Endothelial cell of umbilical vein (primary cell): ENCODE data around the gene IDH1. TPM values are rescaled to one million over a fixed set of nuclear protein-coding genes. Genes with fewer than 3 reads are reported as not detected.

Source experiments
- BruUV-seq: library from RNA; stranded (reverse); fragments of 400-500 nt; replicated peaks from 2 replicates; lab custom pipeline; 2021; lab: Mats Ljungman, UMichigan
- CTCF ChIA-PET: fragments of 300-600, 350-600 bp; sonication (Branson Sonifier 250); formaldehyde crosslinking; loops from one replicate; lab custom pipeline; 2021; ENCODE audit warnings: antibody characterized with exemption, inconsistent platforms; lab: Charles Lee
- POLR2A ChIA-PET: fragments of 300-600, 350-600 bp; sonication (Branson Sonifier 250); formaldehyde crosslinking; loops from one replicate; lab custom pipeline; 2021; ENCODE audit warnings: antibody characterized with exemption, inconsistent platforms; lab: Charles Lee
- DNase-seq: peaks from one replicate; pipeline ENCODE4 v3.0.0-alpha.2; 2011; ENCODE audit warnings: low read depth, low spot score
- FAIRE-seq: peaks from 2 replicates; lab custom pipeline; 2011; peaks lifted over from hg19 to GRCh38; lab: Jason Lieb, UNC
- H2AFZ ChIP-seq: 2 replicates; pipeline ENCODE4 v1.6.0; 2012; ENCODE audit warnings: low read depth, low read length, control low read depth, inconsistent platforms
- H3K27ac ChIP-seq: 2 replicates; pipeline ENCODE4 v1.5.1; 2011; ENCODE audit warnings: low read depth, mild to moderate bottlenecking, control low read depth, low read length, moderate library complexity; ENCODE audit not compliant: insufficient read depth
- H3K27me3 ChIP-seq, 2 experiments: 2 replicates each; pipeline versions ENCODE4 v1.6.0 to v1.6.1; 2011; ENCODE audit warnings: low read length in 2 of 2, mixed read lengths in 1 of 2; ENCODE audit not compliant: control insufficient read depth in 2 of 2, insufficient read depth in 2 of 2
- H3K36me3 ChIP-seq, 2 experiments: 2 replicates in 1 of 2; 3 replicates in 1 of 2; pipeline ENCODE4 v1.5.1; 2011; ENCODE audit warnings: low read length in 2 of 2, mild to moderate bottlenecking in 1 of 2, moderate library complexity in 1 of 2; ENCODE audit not compliant: control insufficient read depth in 2 of 2, insufficient read depth in 2 of 2; ENCODE audit errors: extremely low read depth in 1 of 2
- H3K4me1 ChIP-seq: 3 replicates; pipeline ENCODE4 v1.5.1; 2011; ENCODE audit warnings: mild to moderate bottlenecking, low read length; ENCODE audit not compliant: control insufficient read depth, insufficient read depth; ENCODE audit errors: extremely low read depth
- H3K4me2 ChIP-seq: 2 replicates; pipeline ENCODE4 v1.6.1; 2011; ENCODE audit warnings: low read length, control low read depth, mixed read lengths; ENCODE audit not compliant: insufficient read depth
- H3K4me3 ChIP-seq, 3 experiments: fragments of 200-600 bp in 1 of 3; sonication (generic), shearing (Covaris generic) in 1 of 3; replicated peaks in 1 of 3; 2 replicates each; pipeline ENCODE4 v1.5.1; 2011 to 2016; ENCODE audit warnings: control low read depth in 3 of 3, low read length in 3 of 3, mild to moderate bottlenecking in 2 of 3, inconsistent platforms in 1 of 3, low read depth in 1 of 3, moderate library complexity in 1 of 3; ENCODE audit not compliant: insufficient read depth in 1 of 3
- H3K79me2 ChIP-seq: 2 replicates; pipeline ENCODE4 v1.6.0; 2012; ENCODE audit warnings: low read length, inconsistent platforms; ENCODE audit not compliant: control insufficient read depth, insufficient read depth
- H3K9ac ChIP-seq: replicated peaks from 2 replicates; pipeline ENCODE3; 2011; ENCODE audit warnings: low read length, control low read depth; ENCODE audit not compliant: insufficient read depth; ENCODE audit errors: extremely low read depth
- H3K9me1 ChIP-seq: replicated peaks from 3 replicates; pipeline ENCODE4 v1.6.0; 2011; ENCODE audit warnings: mild to moderate bottlenecking, low read length; ENCODE audit not compliant: control insufficient read depth, insufficient read depth; ENCODE audit errors: extremely low read depth
- H3K9me3 ChIP-seq: replicated peaks from 2 replicates; pipeline ENCODE4 v1.5.1; 2012; ENCODE audit warnings: low read length, inconsistent platforms; ENCODE audit not compliant: control insufficient read depth, insufficient read depth
- H4K20me1 ChIP-seq: replicated peaks from 2 replicates; pipeline ENCODE3; 2011; ENCODE audit warnings: mild to moderate bottlenecking, low read length; ENCODE audit not compliant: control insufficient read depth, insufficient read depth; ENCODE audit errors: extremely low read depth
- CTCF ChIP-seq, 2 donors: IDR thresholded peaks; 1 replicate in 1 of 2; 2 replicates in 1 of 2; pipeline ENCODE4 v1.5.1; 2011; ENCODE audit warnings: low read length in 2 of 2, mild to moderate bottlenecking in 2 of 2, moderate library complexity in 2 of 2, control low read depth in 1 of 2, inconsistent platforms in 1 of 2, low read depth in 1 of 2; ENCODE audit not compliant: insufficient read depth in 1 of 2; ENCODE audit errors: extremely low read depth in 1 of 2
- EZH2 ChIP-seq: IDR thresholded peaks from 2 replicates; pipeline ENCODE4 v1.6.1; 2012; ENCODE audit warnings: borderline replicate concordance, low read depth, mild to moderate bottlenecking, moderate library complexity, low read length, inconsistent platforms; ENCODE audit not compliant: severe bottlenecking
- FOS ChIP-seq: IDR thresholded peaks from 2 replicates; pipeline ENCODE4 v1.6.1; 2011; ENCODE audit warnings: mild to moderate bottlenecking, low read length, moderate library complexity, borderline replicate concordance; ENCODE audit not compliant: insufficient read depth
- GATA2 ChIP-seq: IDR thresholded peaks from 2 replicates; pipeline ENCODE4 v1.7.0; 2011; ENCODE audit warnings: low read depth, mild to moderate bottlenecking, moderate library complexity, mixed read lengths, low read length; ENCODE audit not compliant: insufficient read length, insufficient read depth
- JUN ChIP-seq: IDR thresholded peaks from 2 replicates; pipeline ENCODE4 v1.6.1; 2011; ENCODE audit warnings: borderline replicate concordance, low read depth; ENCODE audit not compliant: insufficient read length, insufficient read depth
- MAX ChIP-seq: IDR thresholded peaks from 2 replicates; pipeline ENCODE4 v1.6.1; 2011; ENCODE audit not compliant: insufficient read depth, insufficient read length
- MYC ChIP-seq: IDR thresholded peaks from one replicate; pipeline ENCODE4 v1.6.1; 2011; ENCODE audit warnings: mild to moderate bottlenecking, low read depth, low read length
- POLR2A ChIP-seq: IDR thresholded peaks from 2 replicates; pipeline ENCODE4 v1.6.1; 2012; ENCODE audit warnings: low read depth, mild to moderate bottlenecking, control low read depth, low read length
- POLR2AphosphoS5 ChIP-seq: IDR thresholded peaks from 2 replicates; pipeline ENCODE4 v1.6.1; 2012; ENCODE audit warnings: low read depth, mild to moderate bottlenecking, control low read depth, low read length, moderate library complexity; ENCODE audit not compliant: insufficient read depth
- dilution Hi-C: fragments of 300-500 bp; cut with MboI; formaldehyde crosslinking; loops from one replicate; pipeline ENCODE4 v1.15.0; 2019; ENCODE audit warnings: low sequenced_read_pairs; ENCODE audit not compliant: extremely low pct_ligation_motif_present
- intact Hi-C: fragments of 100-400 bp; cut with micrococcal nuclease; formaldehyde crosslinking; loops from one replicate; pipeline ENCODE4 v1.10.0; 2022
- polyA plus RNA-seq, 4 experiments: library from polyadenylated mRNA; depleted of rRNA in 3 of 4; stranded (reverse) in 3 of 4; unstranded in 1 of 4; fragments of >200 nt; gene quantifications; 2 replicates each; pipeline versions ENCODE4 v1.2.1 to v1.2.3, GENCODE V29; 2011 to 2012; ENCODE audit warnings: missing spikeins in 1 of 4
- total RNA-seq: library from RNA; stranded (reverse); gene quantifications from 2 replicates; pipeline ENCODE4 v1.2.3, GENCODE V29; 2021

IDH1 gene
- total and polyA plus RNA-seq, 2 donors (not counting 3 experiments of a cell fraction or from before 2014, with no cell fraction given): 63.1 to 107 TPM

GRCh38 chr2:208256192-208256782, 1.4 kb upstream of the IDH1 start:
- H3K27me3 ChIP-seq: no peaks in the 10 kb centered on the region
- no peak for DNase-seq
- FAIRE-seq: no peak
- H3K27ac ChIP-seq: no peak overlapping the region
- no peaks in the 10 kb centered on the region for H3K9me3 ChIP-seq
- ChIA-PET CTCF (interaction anchor here (5.7 to 6.6 kb wide), 2 partner anchors 10 to 80 kb away, joined by 62 to 90 read pairs; partner anchors contain the start of gene PIKFYVE), POLR2A (no interaction called here)
- H3K9ac ChIP-seq: no peak overlapping the region
- no TSS peak for BruUV-seq
- peaks cover 6% of the 10 kb centered on the region for H3K79me2 ChIP-seq
- peaks cover 13% of the 10 kb centered on the region for H3K4me1 ChIP-seq
- TF ChIP-seq CTCF (IDR thresholded peaks at IDR 0.05; ENCODE audit: extremely low read depth in 1 of 2, insufficient read depth in 1 of 2, low read depth in 1 of 2, low read length in 2 of 2): no peak
- TF ChIP-seq MAX: no peak
- no peak for TF ChIP-seq MYC
- no peak for TF ChIP-seq POLR2A
- TF ChIP-seq EZH2: no peak
- no peak for TF ChIP-seq GATA2
- TF ChIP-seq POLR2AphosphoS5: no peak
- no peak for TF ChIP-seq FOS
- TF ChIP-seq JUN: no peak
- dilution Hi-C loops (no loop called here), intact Hi-C loops (loop anchor here (10.0 kb wide), 1 partner anchor 491 kb away; the partner anchor contains the start of gene FZD5)
- H3K4me3 ChIP-seq: no peak overlapping the region
- H3K9me1 ChIP-seq: no peaks in the 10 kb centered on the region
- H3K36me3 ChIP-seq: peaks cover 2 to 5% of the 10 kb centered on the region in 2 experiments
- no peaks in the 10 kb centered on the region for H4K20me1 ChIP-seq
- no peak overlapping the region for H2AFZ ChIP-seq
- H3K4me2 ChIP-seq: no peak overlapping the region
